Smooth muscle cell (in vitro differentiated cells): ENCODE data around the gene SRRM4. TPM values are rescaled to one million over a fixed set of nuclear protein-coding genes. Genes with fewer than 3 reads are reported as not detected.
"Not testable (repeated sequence)": the region's sequence is repeated elsewhere in the genome, so short reads cannot be mapped to it uniquely, and the experiment has no call there.

ENCODE experiments used
- DNase-seq: peaks from one replicate; lab custom pipeline; 2025; ENCODE audit not compliant: unreplicated experiment; lab: John Stamatoyannopoulos, UW
- H2AFZ ChIP-seq: fragments of 200-600 bp; sonication (generic); 2 replicates; pipeline ENCODE4 v1.6.0; 2016; ENCODE audit warnings: antibody characterized with exemption, low read depth, mild to moderate bottlenecking
- H3F3A ChIP-seq: fragments of 200-600 bp; sonication (generic); 2 replicates; pipeline ENCODE4 v1.6.0; 2017; ENCODE audit warnings: antibody characterized with exemption, low read depth
- H3K27ac ChIP-seq: fragments of 200-600 bp; sonication (generic); 2 replicates; pipeline ENCODE4 v1.5.1; 2016; ENCODE audit warnings: low read depth, mild to moderate bottlenecking
- H3K27me3 ChIP-seq: fragments of 200-600 bp; sonication (generic); 2 replicates; pipeline ENCODE4 v1.6.1; 2016; ENCODE audit warnings: low read depth, mild to moderate bottlenecking
- H3K36me3 ChIP-seq: fragments of 200-600 bp; sonication (generic); 2 replicates; pipeline ENCODE4 v1.5.1; 2016; ENCODE audit warnings: low read depth
- H3K4me1 ChIP-seq: fragments of 200-600 bp; sonication (generic); 2 replicates; pipeline ENCODE4 v1.5.1; 2016; ENCODE audit warnings: low read depth
- H3K4me2 ChIP-seq: fragments of 200-600 bp; sonication (generic); 2 replicates; pipeline ENCODE4 v1.6.0; 2016; ENCODE audit warnings: mild to moderate bottlenecking
- H3K4me3 ChIP-seq: fragments of 200-600 bp; sonication (generic); 2 replicates; pipeline ENCODE4 v1.5.1; 2016; ENCODE audit warnings: mild to moderate bottlenecking
- H3K79me2 ChIP-seq: fragments of 200-600 bp; sonication (generic); 2 replicates; pipeline ENCODE4 v1.6.0; 2016; ENCODE audit warnings: low read depth, mild to moderate bottlenecking
- H3K9ac ChIP-seq: fragments of 200-600 bp; sonication (generic); 2 replicates; pipeline ENCODE4 v1.6.0; 2016; ENCODE audit warnings: low read depth
- H3K9me3 ChIP-seq: fragments of 200-600 bp; sonication (generic); replicated peaks from 2 replicates; pipeline ENCODE4 v1.5.1; 2016; ENCODE audit warnings: low read depth
- H4K20me1 ChIP-seq: fragments of 200-600 bp; sonication (generic); 2 replicates; pipeline ENCODE4 v1.6.0; 2016; ENCODE audit warnings: low read depth
- CTCF ChIP-seq: fragments of 200-600 bp; sonication (generic); IDR thresholded peaks from 2 replicates; pipeline ENCODE4 v1.5.1; 2017; ENCODE audit warnings: borderline replicate concordance, mild to moderate bottlenecking, antibody characterized with exemption; ENCODE audit not compliant: insufficient read depth, poor library complexity, severe bottlenecking
- WGBS: methylation state at CpG from one replicate; pipeline ENCODE4 v1.1.7; 2016; ENCODE audit warnings: low lambda C conversion rate; 5-methylcytosine and 5-hydroxymethylcytosine counted together
- polyA plus RNA-seq: library from polyadenylated mRNA; unstranded; fragments of >200 nt; fragmentation: Nextera tagmentation; extraction: Ambion mirVana; gene quantifications from 2 replicates; pipeline ENCODE4 v1.2.1, GENCODE V29; 2016
- total RNA-seq: library from RNA; depleted of rRNA; stranded (reverse); fragments of >200 nt; gene quantifications from 2 replicates; pipeline ENCODE4 v1.2.3, GENCODE V29; 2014

The SRRM4 gene
- total and polyA plus RNA-seq, 2 experiments from 2014 or later, result 0.04 TPM; not detected in 1

- H3K9me3 ChIP-seq, result no peaks in the 10 kb centered on the region
- H3K79me2 ChIP-seq, result no peaks in the 10 kb centered on the region
- H3K27me3 ChIP-seq, result peaks cover 6% of the 10 kb centered on the region
- no peak overlapping the region for H3K9ac ChIP-seq
- no peak overlapping the region for H3K27ac ChIP-seq
- 79% methylated on average over 3 of the region's 3 CpGs for WGBS
- TF ChIP-seq CTCF, result no peak
- H3K36me3 ChIP-seq, result no peaks in the 10 kb centered on the region
- no peaks in the 10 kb centered on the region for H3F3A ChIP-seq
- H3K4me2 ChIP-seq, result no peak overlapping the region
- no peak overlapping the region for H2AFZ ChIP-seq
- no peak for DNase-seq
- no peak overlapping the region for H3K4me3 ChIP-seq
- H4K20me1 ChIP-seq, result no peaks in the 10 kb centered on the region
- H3K4me1 ChIP-seq, result peaks cover 10% of the 10 kb centered on the region
Measured at GRCh38 chr12:119025786-119026185, 44.4 kb downstream of the SRRM4 start.

GRCh38 chr12:119033332-119033731 is 52.0 kb downstream of the SRRM4 start:
- H3K4me2 ChIP-seq, DNase-seq, H3K36me3 ChIP-seq, H3K4me1 ChIP-seq, H4K20me1 ChIP-seq, H3F3A ChIP-seq, H3K27ac ChIP-seq, H3K9ac ChIP-seq, H3K4me3 ChIP-seq, H3K79me2 ChIP-seq, H2AFZ ChIP-seq, H3K27me3 ChIP-seq, H3K9me3 ChIP-seq: not testable (repeated sequence)
- 96% methylated on average over 14 of the region's 14 CpGs for WGBS

GRCh38 chr12:119036878-119037825 is 55.8 kb downstream of the SRRM4 start:
- Histone ChIP-seq H3K27ac (no peak overlapping the region), H3K4me1 (no peaks in the 10 kb centered on the region), H3K79me2 (no peaks in the 10 kb centered on the region), H2AFZ (no peak overlapping the region), H3F3A (no peaks in the 10 kb centered on the region), H3K36me3 (no peaks in the 10 kb centered on the region), H3K4me2 (no peak overlapping the region), H3K9ac (no peak overlapping the region), H3K9me3 (no peaks in the 10 kb centered on the region), H3K27me3 (no peaks in the 10 kb centered on the region), H4K20me1 (no peaks in the 10 kb centered on the region), H3K4me3 (no peak overlapping the region)
- WGBS, result 53% methylated on average over 17 of the region's 17 CpGs
- no peak for DNase-seq
- peak; percentile 62 for TF ChIP-seq CTCF

- Histone ChIP-seq H3F3A (no peaks in the 10 kb centered on the region), H3K4me1 (no peaks in the 10 kb centered on the region), H3K9ac (no peak overlapping the region), H4K20me1 (no peaks in the 10 kb centered on the region), H3K9me3 (no peaks in the 10 kb centered on the region), H3K27ac (no peak overlapping the region), H3K36me3 (no peaks in the 10 kb centered on the region), H3K4me3 (no peak overlapping the region), H3K27me3 (no peaks in the 10 kb centered on the region), H3K4me2 (no peak overlapping the region), H2AFZ (no peak overlapping the region), H3K79me2 (no peaks in the 10 kb centered on the region)
- no peak for TF ChIP-seq CTCF
- 97% methylated on average over 6 of the region's 6 CpGs for WGBS
- no peak for DNase-seq
Measured at GRCh38 chr12:119044094-119044493, 62.8 kb downstream of the SRRM4 start.
